PC-3 (cell line): Measurements from ENCODE around the gene TPRN. TPM values are rescaled to one million over a fixed set of nuclear protein-coding genes. Genes with fewer than 3 reads are reported as not detected.

Experiments used
- ATAC-seq: fragments of 200-7000 bp; cut with Tn5 transposase; 2 replicates; pipeline ENCODE4 v1.9.1; 2020; ENCODE audit warnings: mild to moderate bottlenecking, moderate library complexity
- BruUV-seq: library from RNA; stranded (reverse); fragments of 400-500 nt; replicated peaks from 2 replicates; lab custom pipeline; 2021; lab: Mats Ljungman, UMichigan
- CTCF ChIA-PET: fragments of 300-600 bp; sonication (Branson Sonifier 250); formaldehyde crosslinking; loops from one replicate; lab custom pipeline; 2022; ENCODE audit warnings: antibody characterized with exemption; lab: Charles Lee
- POLR2A ChIA-PET: fragments of 300-600 bp; sonication (Branson Sonifier 250); formaldehyde crosslinking; loops from one replicate; lab custom pipeline; 2022; ENCODE audit warnings: antibody characterized with exemption; ENCODE audit not compliant: unreplicated experiment; lab: Charles Lee
- DNase-seq: peaks from one replicate; pipeline ENCODE4 v3.0.0-alpha.2; 2015
- H2AFZ ChIP-seq: fragments of 300-600 bp; sonication (generic); 2 replicates; pipeline ENCODE4 v1.6.0; 2016; ENCODE audit warnings: antibody characterized with exemption, low read length
- H3F3A ChIP-seq: fragments of 300-600 bp; sonication (generic); one replicate; pipeline ENCODE4 v1.6.0; 2017; ENCODE audit warnings: antibody characterized with exemption, low read length, control low read depth, mild to moderate bottlenecking; ENCODE audit not compliant: unreplicated experiment
- H3K27ac ChIP-seq: fragments of 300-600 bp; sonication (generic); 2 replicates; pipeline ENCODE4 v1.5.1; 2016; ENCODE audit warnings: mild to moderate bottlenecking, low read length
- H3K27me3 ChIP-seq: fragments of 300-600 bp; sonication (generic); 2 replicates; pipeline ENCODE4 v1.6.1; 2016; ENCODE audit warnings: low read length, mixed read lengths
- H3K36me3 ChIP-seq: fragments of 300-600 bp; sonication (generic); 2 replicates; pipeline ENCODE4 v1.6.1; 2016; ENCODE audit warnings: low read depth, mixed run types, low read length, mixed read lengths
- H3K4me1 ChIP-seq: fragments of 300-600 bp; sonication (generic); 2 replicates; pipeline ENCODE4 v1.5.1; 2016; ENCODE audit warnings: low read length; ENCODE audit not compliant: insufficient read depth
- H3K4me2 ChIP-seq: fragments of 300-600 bp; sonication (generic); 2 replicates; pipeline ENCODE4 v1.6.0; 2016; ENCODE audit warnings: low read length
- H3K4me3 ChIP-seq: fragments of 300-600 bp; sonication (generic); 2 replicates; pipeline ENCODE4 v1.5.1; 2016; ENCODE audit warnings: mild to moderate bottlenecking, low read length, mixed read lengths
- H3K79me2 ChIP-seq: fragments of 300-600 bp; sonication (generic); 2 replicates; pipeline ENCODE4 v1.6.1; 2017; ENCODE audit warnings: low read length, mixed read lengths
- H3K9ac ChIP-seq: fragments of 300-600 bp; sonication (generic); 2 replicates; pipeline ENCODE4 v1.6.0; 2016; ENCODE audit warnings: mild to moderate bottlenecking, low read length
- H3K9me2 ChIP-seq: fragments of 300-600 bp; sonication (generic); replicated peaks from 2 replicates; pipeline ENCODE4 v1.6.1; 2016; ENCODE audit warnings: mixed run types, low read length, mixed read lengths
- H3K9me3 ChIP-seq: fragments of 300-600 bp; sonication (generic); 2 replicates; pipeline ENCODE4 v1.6.1; 2016; ENCODE audit warnings: low read length, mixed read lengths
- H4K20me1 ChIP-seq: fragments of 300-600 bp; sonication (generic); 2 replicates; pipeline ENCODE4 v1.6.1; 2016; ENCODE audit warnings: low read length, mixed read lengths
- EZH2 ChIP-seq: fragments of 300-600 bp; sonication (generic); IDR thresholded peaks from one replicate; pipeline ENCODE4 v1.6.1; 2017; ENCODE audit warnings: antibody characterized with exemption, mild to moderate bottlenecking, low read length; ENCODE audit not compliant: unreplicated experiment
- EZH2phosphoT487 ChIP-seq: fragments of 300-600 bp; sonication (generic); IDR thresholded peaks from 2 replicates; pipeline ENCODE4 v1.6.1; 2018; ENCODE audit warnings: mild to moderate bottlenecking, antibody characterized with exemption, low read length, borderline replicate concordance
- intact Hi-C: fragments of 100-400 bp; cut with micrococcal nuclease; formaldehyde crosslinking; loops from 2 replicates; pipeline ENCODE4 v1.9.0; 2023
- total RNA-seq: library from RNA; depleted of rRNA; stranded (reverse); fragments of >200 nt; gene quantifications from 2 replicates; pipeline ENCODE4 v1.2.3, GENCODE V29; 2014
- TF ChIP-seq, protein P1 (sequence below): fragments of 300-600 bp; sonication (generic); conservative IDR thresholded peaks from 2 replicates; pipeline ENCODE4 v1.5.1; 2017; ENCODE audit warnings: antibody characterized with exemption, low read depth, mild to moderate bottlenecking, low read length

Gene TPRN
- total RNA-seq, 1 experiment from 2014 or later: 11.3 TPM

DNA sequence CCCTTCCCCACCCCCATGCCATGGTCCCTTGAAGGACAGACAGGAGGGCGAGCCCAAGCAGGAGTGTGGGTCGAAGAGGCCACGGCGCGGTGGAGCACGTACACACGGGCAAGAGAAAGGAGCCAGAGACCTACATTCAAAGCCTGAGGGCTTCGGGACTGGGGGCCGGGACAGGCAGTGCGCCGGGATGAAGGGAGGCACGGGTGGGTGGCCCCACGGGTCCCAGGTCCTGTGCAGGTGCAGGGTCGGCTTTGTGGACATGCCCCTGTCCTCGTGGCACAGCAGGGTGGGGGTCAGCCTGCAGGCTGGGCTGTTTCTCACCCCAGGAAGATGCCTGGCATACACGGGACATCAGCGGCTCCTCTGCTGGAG is 40.5 kb downstream of the TPRN start:
- Histone ChIP-seq H3K9me3 (no peaks in the 10 kb centered on the region), H3K9ac (no peak overlapping the region), H3K4me1 (no peaks in the 10 kb centered on the region; the same call in 1 of the 2 replicates), H3K9me2 (no peaks in the 10 kb centered on the region), H3K36me3 (no peaks in the 10 kb centered on the region), H2AFZ (no peak overlapping the region), H3K79me2 (no peaks in the 10 kb centered on the region), H3F3A (no peaks in the 10 kb centered on the region), H3K27ac (no peak overlapping the region), H3K4me3 (no peak overlapping the region), H3K4me2 (no peak overlapping the region), H4K20me1 (no peaks in the 10 kb centered on the region), H3K27me3 (peaks cover 17% of the 10 kb centered on the region)
- CTCF ChIA-PET: no interaction called here
- POLR2A ChIA-PET: no interaction called here
- DNase-seq (no peak), ATAC-seq (no peak)
- TF ChIP-seq, protein P1, sequence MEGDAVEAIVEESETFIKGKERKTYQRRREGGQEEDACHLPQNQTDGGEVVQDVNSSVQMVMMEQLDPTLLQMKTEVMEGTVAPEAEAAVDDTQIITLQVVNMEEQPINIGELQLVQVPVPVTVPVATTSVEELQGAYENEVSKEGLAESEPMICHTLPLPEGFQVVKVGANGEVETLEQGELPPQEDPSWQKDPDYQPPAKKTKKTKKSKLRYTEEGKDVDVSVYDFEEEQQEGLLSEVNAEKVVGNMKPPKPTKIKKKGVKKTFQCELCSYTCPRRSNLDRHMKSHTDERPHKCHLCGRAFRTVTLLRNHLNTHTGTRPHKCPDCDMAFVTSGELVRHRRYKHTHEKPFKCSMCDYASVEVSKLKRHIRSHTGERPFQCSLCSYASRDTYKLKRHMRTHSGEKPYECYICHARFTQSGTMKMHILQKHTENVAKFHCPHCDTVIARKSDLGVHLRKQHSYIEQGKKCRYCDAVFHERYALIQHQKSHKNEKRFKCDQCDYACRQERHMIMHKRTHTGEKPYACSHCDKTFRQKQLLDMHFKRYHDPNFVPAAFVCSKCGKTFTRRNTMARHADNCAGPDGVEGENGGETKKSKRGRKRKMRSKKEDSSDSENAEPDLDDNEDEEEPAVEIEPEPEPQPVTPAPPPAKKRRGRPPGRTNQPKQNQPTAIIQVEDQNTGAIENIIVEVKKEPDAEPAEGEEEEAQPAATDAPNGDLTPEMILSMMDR: no peak
- TF ChIP-seq EZH2phosphoT487 (no peak), EZH2 (no peak)
- no TSS peak for BruUV-seq
- intact Hi-C loops: no loop called here

DNA sequence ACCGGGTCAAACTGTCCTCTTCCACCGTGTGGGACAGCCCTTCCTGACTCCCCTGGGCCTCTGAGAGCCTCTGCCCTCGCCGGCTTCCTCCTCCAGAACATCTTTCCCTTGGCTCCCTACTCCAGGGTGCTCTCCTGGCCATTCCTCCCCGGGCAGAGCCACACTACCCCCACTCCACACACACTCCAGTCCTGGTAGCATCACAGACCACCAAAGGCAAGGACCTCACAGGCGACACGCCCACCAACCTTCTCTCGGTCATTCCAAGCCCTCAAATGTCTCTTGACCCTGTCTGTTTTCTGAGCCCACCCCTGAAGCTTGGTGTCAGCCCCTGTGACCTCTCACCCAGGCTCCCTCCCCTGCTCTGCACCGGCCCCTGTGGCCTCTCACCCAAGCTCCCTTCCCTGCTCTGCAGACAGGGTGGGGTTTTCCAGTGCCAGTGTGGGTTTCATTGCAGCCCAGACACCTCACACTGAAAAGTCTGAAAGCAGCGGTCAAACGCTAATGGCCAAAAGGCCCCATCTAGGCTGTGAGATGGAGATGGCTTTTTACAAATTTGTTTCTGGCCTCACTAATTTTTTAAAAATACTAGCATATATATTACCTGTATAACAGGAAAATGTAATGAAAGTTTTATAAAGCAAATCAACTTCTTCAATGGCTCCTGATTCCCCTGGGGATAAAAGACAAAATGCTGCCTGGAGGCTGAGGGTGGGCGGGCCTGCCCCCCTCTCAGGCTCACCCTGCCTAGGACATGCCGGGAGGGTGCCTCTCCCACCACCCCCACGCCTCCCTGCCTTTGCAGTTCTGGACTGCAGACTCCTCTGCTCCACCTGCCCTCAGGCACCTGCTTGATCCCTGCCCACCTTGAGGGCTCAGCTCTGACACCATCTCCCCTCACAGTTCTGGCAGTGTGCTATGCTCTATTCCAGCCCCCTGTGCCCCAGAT is 41.2 kb downstream of the TPRN start:
- H3K4me1 ChIP-seq: no peaks in the 10 kb centered on the region; the same call in 1 of the 2 replicates
- no peaks in the 10 kb centered on the region for H3F3A ChIP-seq
- ATAC-seq: no peak
- H3K27ac ChIP-seq: no peak overlapping the region
- no peak overlapping the region for H3K4me2 ChIP-seq
- H3K79me2 ChIP-seq: no peaks in the 10 kb centered on the region
- no peak overlapping the region for H3K9ac ChIP-seq
- CTCF ChIA-PET: no interaction called here
- intact Hi-C loops: no loop called here
- BruUV-seq: no TSS peak
- H3K27me3 ChIP-seq: peaks cover 17% of the 10 kb centered on the region
- TF ChIP-seq, protein P1: no peak
- TF ChIP-seq EZH2: no peak
- no peak for TF ChIP-seq EZH2phosphoT487
- H3K36me3 ChIP-seq: no peaks in the 10 kb centered on the region
- no peak overlapping the region for H3K4me3 ChIP-seq
- H2AFZ ChIP-seq: no peak overlapping the region
- no peaks in the 10 kb centered on the region for H3K9me3 ChIP-seq
- H4K20me1 ChIP-seq: no peaks in the 10 kb centered on the region
- DNase-seq: no peak
- no peaks in the 10 kb centered on the region for H3K9me2 ChIP-seq
- POLR2A ChIA-PET: no interaction called here

DNA sequence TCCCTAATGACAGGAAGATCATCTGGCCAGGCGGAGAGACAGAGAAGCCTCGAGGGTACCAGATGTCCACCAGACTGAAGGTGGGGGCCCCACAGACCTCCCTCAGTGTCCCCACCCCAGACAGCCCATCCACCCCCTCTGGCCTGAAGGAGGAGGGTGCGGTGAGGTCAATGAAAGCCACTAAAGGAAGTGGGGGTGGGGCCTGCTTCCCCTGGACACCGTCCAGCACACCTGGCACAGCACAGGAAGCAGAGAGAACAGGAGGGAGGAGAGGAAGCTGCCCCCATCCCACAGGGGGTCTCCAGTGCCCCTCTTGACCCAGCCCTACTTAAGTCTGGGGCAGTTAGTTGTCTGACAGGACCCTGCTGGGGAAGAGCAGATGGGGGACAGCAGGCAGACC is 41.9 kb downstream of the TPRN start:
- no TSS peak for BruUV-seq
- peaks cover 17% of the 10 kb centered on the region for H3K27me3 ChIP-seq
- no peaks in the 10 kb centered on the region for H3K9me2 ChIP-seq
- ATAC-seq (no peak), DNase-seq (no peak)
- no peaks in the 10 kb centered on the region for H3K36me3 ChIP-seq
- H3K4me3 ChIP-seq: no peak overlapping the region
- no peaks in the 10 kb centered on the region; the same call in 1 of the 2 replicates for H3K4me1 ChIP-seq
- H3K27ac ChIP-seq: no peak overlapping the region
- no peak overlapping the region for H3K9ac ChIP-seq
- intact Hi-C loops: no loop called here
- H2AFZ ChIP-seq: no peak overlapping the region
- H3K9me3 ChIP-seq: no peaks in the 10 kb centered on the region
- no peaks in the 10 kb centered on the region for H3F3A ChIP-seq
- TF ChIP-seq EZH2phosphoT487: no peak
- no peak for TF ChIP-seq EZH2
- TF ChIP-seq, protein P1: no peak
- no peaks in the 10 kb centered on the region for H3K79me2 ChIP-seq
- ChIA-PET CTCF (no interaction called here), POLR2A (no interaction called here)
- no peaks in the 10 kb centered on the region for H4K20me1 ChIP-seq
- no peak overlapping the region for H3K4me2 ChIP-seq
